ENCODE data around the gene RASAL1. TPM values are rescaled to one million over a fixed set of nuclear protein-coding genes. Genes with fewer than 3 reads are reported as not detected.

Gene RASAL1
- polyA plus RNA-seq, 1 donor (not counting 4 experiments of a cell fraction or from before 2014, with no cell fraction given) = 0.05 TPM

- dilution Hi-C loops (cut with MboI; ENCODE audit: extremely low pct_ligation_motif_present, low sequenced_read_pairs) = no loop called here
- Histone ChIP-seq H3K27ac (ENCODE audit: control insufficient read depth, insufficient read depth, low read length) (no peak overlapping the region), H3K36me3 (ENCODE audit: control insufficient read depth in 2 of 2, extremely low read depth in 1 of 2, insufficient read depth in 2 of 2, low read length in 2 of 2) (peaks cover 29 to 31% of the 10 kb centered on the region in 2 experiments), H2AFZ (ENCODE audit: control insufficient read depth, low read length) (no peak overlapping the region), H3K9me3 (ENCODE audit: control insufficient read depth, low read depth, low read length) (no peaks in the 10 kb centered on the region), H3K27me3 (ENCODE audit: control insufficient read depth, extremely low read depth, insufficient read depth, low read length) (no peaks in the 10 kb centered on the region), H3K9me1 (ENCODE audit: control insufficient read depth, extremely low read depth, insufficient read depth, low read length) (peaks cover 5% of the 10 kb centered on the region), H3K79me2 (ENCODE audit: control insufficient read depth, insufficient read depth, low read length) (peaks cover 51% of the 10 kb centered on the region), H3K4me1 (ENCODE audit: control insufficient read depth, extremely low read depth, insufficient read depth, low read length) (peaks cover 14% of the 10 kb centered on the region), H3K4me2 (ENCODE audit: control insufficient read depth, extremely low read depth, insufficient read depth, low read depth, low read length) (no peak overlapping the region), H4K20me1 (ENCODE audit: control insufficient read depth, extremely low read depth, insufficient read depth, low read length) (peaks cover 2% of the 10 kb centered on the region), H3K9ac (ENCODE audit: control insufficient read depth, extremely low read depth, insufficient read depth, low read length) (no peak overlapping the region), H3K4me3 (ENCODE audit: control insufficient read depth in 2 of 3, extremely low read depth in 1 of 3, insufficient read depth in 2 of 3, low read depth in 1 of 3, low read length in 3 of 3) (no peak overlapping the region)
- TF ChIP-seq EZH2 (IDR thresholded peaks at IDR 0.05; ENCODE audit: low read length) (no peak), CTCF (optimal IDR thresholded peaks at IDR 0.05 in 1 of 3, IDR thresholded peaks at IDR 0.05 in 1 of 3, conservative IDR thresholded peaks at IDR 0.05 in 1 of 3; ENCODE audit: extremely low read depth in 1 of 3, insufficient read depth in 2 of 3, low read length in 3 of 3) (no peak)
- DNase-seq (ENCODE audit: low read depth, low spot score) (no peak), FAIRE-seq (no peak)
These were observed 46.4 kb upstream of the RASAL1 start for GRCh38 chr12:113181975-113182374.

- Histone ChIP-seq H3K4me2 (ENCODE audit: control insufficient read depth, extremely low read depth, insufficient read depth, low read depth, low read length) (no peak overlapping the region), H3K9me1 (ENCODE audit: control insufficient read depth, extremely low read depth, insufficient read depth, low read length) (peaks cover 5% of the 10 kb centered on the region), H3K27ac (ENCODE audit: control insufficient read depth, insufficient read depth, low read length) (no peak overlapping the region), H3K27me3 (ENCODE audit: control insufficient read depth, extremely low read depth, insufficient read depth, low read length) (no peaks in the 10 kb centered on the region), H3K9me3 (ENCODE audit: control insufficient read depth, low read depth, low read length) (no peaks in the 10 kb centered on the region), H3K36me3 (ENCODE audit: control insufficient read depth in 2 of 2, extremely low read depth in 1 of 2, insufficient read depth in 2 of 2, low read length in 2 of 2) (peaks cover 34 to 35% of the 10 kb centered on the region in 2 experiments), H4K20me1 (ENCODE audit: control insufficient read depth, extremely low read depth, insufficient read depth, low read length) (peaks cover 2% of the 10 kb centered on the region), H3K79me2 (ENCODE audit: control insufficient read depth, insufficient read depth, low read length) (peaks cover 38% of the 10 kb centered on the region), H3K9ac (ENCODE audit: control insufficient read depth, extremely low read depth, insufficient read depth, low read length) (no peak overlapping the region), H3K4me3 (ENCODE audit: control insufficient read depth in 2 of 3, extremely low read depth in 1 of 3, insufficient read depth in 2 of 3, low read depth in 1 of 3, low read length in 3 of 3) (no peak overlapping the region), H2AFZ (ENCODE audit: control insufficient read depth, low read length) (no peak overlapping the region), H3K4me1 (ENCODE audit: control insufficient read depth, extremely low read depth, insufficient read depth, low read length) (peaks cover 4% of the 10 kb centered on the region)
- FAIRE-seq (no peak), DNase-seq (ENCODE audit: low read depth, low spot score) (no peak)
- no peak for TF ChIP-seq CTCF (optimal IDR thresholded peaks at IDR 0.05 in 1 of 3, IDR thresholded peaks at IDR 0.05 in 1 of 3, conservative IDR thresholded peaks at IDR 0.05 in 1 of 3; ENCODE audit: extremely low read depth in 1 of 3, insufficient read depth in 2 of 3, low read length in 3 of 3)
- dilution Hi-C loops (cut with MboI; ENCODE audit: extremely low pct_ligation_motif_present, low sequenced_read_pairs) = no loop called here
These were observed 44.8 kb upstream of the RASAL1 start for GRCh38 chr12:113180333-113180732.

Measured in keratinocyte (primary cell).